ENCODE results near the gene UVRAG.
"Not testable (repeated sequence)": the region's sequence is repeated elsewhere in the genome, so short reads cannot be mapped to it uniquely, and the experiment has no call there.

DNA sequence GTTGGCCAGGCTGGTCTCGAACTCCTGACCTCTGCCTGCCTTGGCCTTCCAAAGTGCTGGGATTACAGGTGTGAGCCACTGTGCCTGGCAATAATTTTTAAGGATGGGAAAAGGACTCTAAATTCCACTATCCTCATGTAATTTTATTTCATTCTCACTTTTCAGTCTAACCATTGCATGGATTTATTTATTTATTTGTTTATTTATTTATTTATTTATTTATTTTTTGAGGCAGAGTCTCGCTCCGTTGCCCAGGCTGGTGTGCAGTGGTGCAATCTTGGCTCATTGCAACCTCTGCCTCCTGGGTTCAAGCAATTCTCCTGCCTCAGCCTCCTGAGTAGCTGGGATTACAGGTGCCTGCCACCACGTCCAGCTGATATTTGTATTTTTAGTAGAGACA is 38.6 kb downstream of the UVRAG start:
- TF ChIP-seq BCL11A (tag by site-specific recombination; IDR thresholded peaks at IDR 0.05; ENCODE audit: low read depth); CTCF (tag by site-specific recombination; IDR thresholded peaks at IDR 0.05); ZNF18 (tag by site-specific recombination; IDR thresholded peaks at IDR 0.05); ZNF10 (tag by site-specific recombination; IDR thresholded peaks at IDR 0.05); ZNF274 (IDR thresholded peaks at IDR 0.05; ENCODE audit: low read length); ZNF274 (tag by site-specific recombination; IDR thresholded peaks at IDR 0.05; ENCODE audit: borderline replicate concordance); ZNF366 (tag by site-specific recombination; conservative IDR thresholded peaks at IDR 0.05): not testable (repeated sequence)

Data from HEK293 (cell line).